HTR-8/SVneo (cell line): ENCODE measurements around the gene ZGPAT.
A peak's percentile ranks its signal among the peaks of the same experiment; 100 is the strongest.
"Not testable (repeated sequence)": the region's sequence is repeated elsewhere in the genome, so short reads cannot be mapped to it uniquely, and the experiment has no call there.

Experiments used
- DNase-seq: peaks from one replicate; pipeline ENCODE4 v3.0.0; 2011; ENCODE audit warnings: low spot score, mixed read lengths; ENCODE audit not compliant: insufficient read length
- FAIRE-seq: peaks from 2 replicates; lab custom pipeline; 2011; peaks lifted over from hg19 to GRCh38; lab: Jason Lieb, UNC

ZGPAT gene, protein sequence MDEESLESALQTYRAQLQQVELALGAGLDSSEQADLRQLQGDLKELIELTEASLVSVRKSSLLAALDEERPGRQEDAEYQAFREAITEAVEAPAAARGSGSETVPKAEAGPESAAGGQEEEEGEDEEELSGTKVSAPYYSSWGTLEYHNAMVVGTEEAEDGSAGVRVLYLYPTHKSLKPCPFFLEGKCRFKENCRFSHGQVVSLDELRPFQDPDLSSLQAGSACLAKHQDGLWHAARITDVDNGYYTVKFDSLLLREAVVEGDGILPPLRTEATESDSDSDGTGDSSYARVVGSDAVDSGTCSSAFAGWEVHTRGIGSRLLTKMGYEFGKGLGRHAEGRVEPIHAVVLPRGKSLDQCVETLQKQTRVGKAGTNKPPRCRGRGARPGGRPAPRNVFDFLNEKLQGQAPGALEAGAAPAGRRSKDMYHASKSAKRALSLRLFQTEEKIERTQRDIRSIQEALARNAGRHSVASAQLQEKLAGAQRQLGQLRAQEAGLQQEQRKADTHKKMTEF

DNA sequence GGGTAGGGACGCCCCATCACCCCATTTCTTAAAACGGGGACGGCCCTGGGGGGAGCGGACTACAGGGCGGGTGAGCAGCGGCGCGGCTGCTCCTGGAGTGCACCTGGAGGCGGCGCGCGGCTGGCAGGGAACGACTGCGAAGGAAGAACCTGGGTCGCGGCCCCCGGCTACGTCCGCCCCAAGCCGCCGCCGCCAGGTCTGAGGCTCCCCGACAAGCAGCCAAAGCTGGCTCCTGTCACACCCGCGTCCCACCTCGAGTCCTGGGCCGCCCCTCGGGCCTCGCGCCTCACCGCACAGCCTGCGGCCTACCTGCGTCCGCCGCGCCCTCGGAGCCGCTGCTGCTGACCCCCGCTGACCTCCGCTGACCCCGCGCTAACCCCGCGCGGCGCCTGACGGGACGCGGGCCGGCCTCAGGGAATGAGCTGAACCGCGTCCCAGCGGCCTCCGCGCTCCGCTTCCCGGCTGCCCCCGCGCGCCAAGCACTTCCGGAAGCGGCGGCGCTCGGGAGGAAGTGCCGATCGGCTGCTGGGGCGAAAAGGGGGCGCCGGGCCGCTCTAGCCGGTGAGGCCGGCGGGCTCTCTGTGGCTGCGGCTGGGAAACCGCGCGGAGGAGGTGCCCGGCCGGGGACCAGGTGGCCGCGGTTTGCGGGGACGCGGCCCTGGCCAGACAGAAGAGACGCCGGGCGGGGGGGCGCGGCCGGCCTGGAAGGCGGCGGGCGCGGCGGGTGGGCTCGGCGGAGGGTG lies at the start of gene ZGPAT, which contains the start of gene ARFRP1:
Gene ZGPAT (plus strand): TSS at position 482 of the 743 bp plus-strand sequence. CDS start 542 bp downstream, outside the sequence.
Gene ARFRP1 (minus strand): TSS at position 419 of the 743 bp plus-strand sequence. CDS start 885 bp downstream, outside the sequence.
- DNase-seq = peak; percentile 97

DNA sequence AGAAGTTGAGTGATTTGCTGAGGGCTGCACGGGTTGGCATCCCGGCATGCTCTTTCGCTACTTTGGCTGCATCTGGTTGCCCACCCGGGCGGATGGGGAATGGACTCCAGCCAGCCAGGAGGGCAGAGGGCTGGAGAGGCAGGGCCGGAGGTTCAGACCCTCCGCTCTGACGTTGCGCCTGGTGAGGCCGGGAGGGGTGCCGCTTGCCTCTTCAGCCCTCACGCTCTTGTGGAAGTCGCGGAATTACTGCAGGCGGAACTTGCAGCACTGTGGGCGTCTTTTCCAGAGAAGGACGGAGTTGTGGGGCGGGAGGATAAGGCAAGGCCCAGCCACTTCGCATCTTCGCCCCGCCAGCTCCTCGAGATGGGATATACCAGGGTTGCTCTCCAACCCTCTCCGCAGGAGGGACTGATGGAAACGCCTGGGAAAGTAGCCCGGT lies 49.1 kb upstream of the ZGPAT start:
- DNase-seq (no peak), FAIRE-seq (peak; percentile 9)

More for the DNA sequence above, at the start of gene ZGPAT, which contains the start of gene ARFRP1:
- FAIRE-seq = peak; percentile 97

GRCh38 chr20:63659370-63659769 lies 48.5 kb upstream of the ZGPAT start:
- DNase-seq (no peak), FAIRE-seq (peak; percentile 80)

DNA sequence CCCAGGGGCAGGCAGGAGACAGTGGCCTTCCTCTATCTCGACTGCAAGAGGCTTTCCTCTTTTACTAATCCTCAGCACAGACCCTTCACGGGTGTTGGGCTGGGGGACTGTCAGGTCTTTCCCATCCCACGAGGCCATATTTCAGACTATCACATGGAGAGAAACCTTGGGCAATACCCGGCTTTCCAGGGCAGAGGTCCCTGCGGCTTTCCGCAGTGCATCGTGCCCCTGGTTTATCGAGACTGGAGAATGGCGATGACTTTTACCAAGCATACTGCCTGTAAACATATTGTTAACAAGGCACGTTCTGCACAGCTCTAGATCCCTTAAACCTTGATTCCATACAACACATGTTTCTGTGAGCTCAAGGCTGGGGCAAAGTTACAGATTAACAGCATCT lies 47.7 kb upstream of the ZGPAT start:
- FAIRE-seq, DNase-seq: not testable (repeated sequence)

GRCh38 chr20:63660622-63661021 lies 47.2 kb upstream of the ZGPAT start:
- FAIRE-seq (no peak), DNase-seq (no peak)

GRCh38 chr20:63661108-63661507 lies 46.7 kb upstream of the ZGPAT start:
- DNase-seq = no peak

DNA sequence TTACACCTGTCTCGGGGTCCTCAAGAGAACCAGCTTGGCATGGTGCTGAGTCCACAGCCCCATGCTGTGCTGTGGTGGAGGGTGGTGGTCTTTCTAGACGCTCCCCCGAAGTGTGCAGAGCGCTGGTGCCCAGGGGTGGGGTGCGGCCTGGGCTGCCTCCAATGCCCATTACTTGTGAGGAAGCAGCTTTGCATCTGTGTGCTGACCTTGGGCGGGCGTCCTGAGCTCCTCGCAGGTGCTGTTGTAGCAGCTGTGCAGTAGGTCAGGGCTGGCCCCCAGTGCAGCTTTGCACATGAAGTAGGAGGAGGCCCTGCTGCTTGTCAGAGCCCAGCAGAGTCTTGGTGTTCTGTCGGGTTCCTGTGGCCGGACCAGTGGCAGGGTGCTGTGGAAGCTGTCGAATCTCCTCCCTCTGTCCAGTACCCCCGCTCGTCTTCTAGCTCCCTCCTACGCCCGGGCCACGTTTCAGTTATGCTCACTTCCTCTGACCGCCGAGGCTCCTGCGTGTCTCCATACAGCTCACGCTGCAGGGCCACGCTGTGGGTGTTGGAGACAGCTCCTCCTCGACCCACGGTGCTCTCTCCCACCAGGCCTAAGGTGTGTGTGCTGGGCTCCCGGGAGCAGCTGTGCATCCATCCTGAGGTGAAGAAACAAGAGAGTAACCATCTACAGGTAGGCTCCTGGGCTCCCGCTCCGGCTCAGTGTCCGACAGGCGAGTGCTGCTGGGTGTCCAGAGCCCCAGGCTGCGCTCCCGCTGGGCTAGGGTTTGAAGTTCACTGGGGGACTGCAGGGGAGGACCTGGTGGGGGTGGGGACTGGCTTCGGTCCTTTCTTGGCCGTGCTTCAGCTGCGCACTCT lies 45.7 kb upstream of the ZGPAT start:
- FAIRE-seq (no peak), DNase-seq (no peak)

More at GRCh38 chr20:63661108-63661507, 46.7 kb upstream of the ZGPAT start:
- no peak for FAIRE-seq

DNA sequence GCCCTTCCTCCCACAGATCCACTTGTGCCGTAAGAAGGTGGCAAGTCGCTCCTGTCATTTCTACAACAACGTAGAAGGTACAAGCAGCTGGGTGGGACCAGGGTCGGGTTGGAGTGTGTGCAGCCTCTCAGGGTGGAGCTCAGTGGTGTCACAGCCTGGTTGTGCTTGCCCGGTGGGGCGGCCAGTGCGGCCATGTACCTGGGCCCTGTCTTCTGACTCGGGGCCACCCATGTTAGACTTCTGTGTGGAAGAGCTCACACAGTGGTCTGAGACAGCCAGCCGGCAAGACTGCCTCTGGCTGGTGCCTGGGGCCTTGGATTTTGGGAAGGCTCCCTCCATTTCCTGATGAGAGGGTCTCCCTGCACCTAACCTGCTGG lies 45.0 kb upstream of the ZGPAT start:
- DNase-seq = no peak
- no peak for FAIRE-seq

DNA sequence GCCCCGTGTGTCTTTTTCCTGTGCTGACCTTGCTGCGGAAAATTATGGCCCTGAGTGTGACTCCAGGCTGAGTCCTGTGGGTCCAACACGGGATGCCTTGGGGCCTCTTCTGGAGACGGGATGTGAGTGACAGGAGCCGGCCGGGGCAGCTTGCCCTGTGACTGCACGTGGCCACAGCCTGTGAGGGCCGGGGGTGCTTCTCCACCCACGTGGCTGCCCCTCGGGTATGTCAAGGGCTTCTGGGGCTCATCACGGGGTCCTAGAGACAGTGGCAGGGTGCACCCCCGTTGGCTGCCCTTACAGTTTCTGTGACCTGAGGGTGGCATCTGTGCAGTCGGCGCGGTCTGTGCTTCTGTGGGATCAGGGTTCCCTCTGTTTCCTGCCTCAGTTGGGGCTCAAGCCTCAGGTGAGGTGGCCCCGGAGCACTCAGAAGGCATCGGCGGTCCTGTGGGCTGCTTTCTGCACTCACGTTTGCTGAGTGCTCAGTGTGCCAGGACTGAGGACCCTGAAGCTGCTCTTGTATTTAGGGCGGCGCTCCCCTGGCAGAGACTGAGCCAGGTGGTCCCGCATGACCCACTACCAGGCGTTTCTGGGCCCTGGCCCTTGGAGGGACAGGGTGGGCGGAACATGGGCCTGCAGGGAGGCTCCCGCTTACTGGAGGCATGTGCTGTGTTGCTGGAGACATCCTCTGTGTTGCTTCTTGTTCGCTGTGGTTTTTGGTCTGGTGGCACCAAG lies 44.3 kb upstream of the ZGPAT start:
- FAIRE-seq = no peak
- DNase-seq = no peak

DNA sequence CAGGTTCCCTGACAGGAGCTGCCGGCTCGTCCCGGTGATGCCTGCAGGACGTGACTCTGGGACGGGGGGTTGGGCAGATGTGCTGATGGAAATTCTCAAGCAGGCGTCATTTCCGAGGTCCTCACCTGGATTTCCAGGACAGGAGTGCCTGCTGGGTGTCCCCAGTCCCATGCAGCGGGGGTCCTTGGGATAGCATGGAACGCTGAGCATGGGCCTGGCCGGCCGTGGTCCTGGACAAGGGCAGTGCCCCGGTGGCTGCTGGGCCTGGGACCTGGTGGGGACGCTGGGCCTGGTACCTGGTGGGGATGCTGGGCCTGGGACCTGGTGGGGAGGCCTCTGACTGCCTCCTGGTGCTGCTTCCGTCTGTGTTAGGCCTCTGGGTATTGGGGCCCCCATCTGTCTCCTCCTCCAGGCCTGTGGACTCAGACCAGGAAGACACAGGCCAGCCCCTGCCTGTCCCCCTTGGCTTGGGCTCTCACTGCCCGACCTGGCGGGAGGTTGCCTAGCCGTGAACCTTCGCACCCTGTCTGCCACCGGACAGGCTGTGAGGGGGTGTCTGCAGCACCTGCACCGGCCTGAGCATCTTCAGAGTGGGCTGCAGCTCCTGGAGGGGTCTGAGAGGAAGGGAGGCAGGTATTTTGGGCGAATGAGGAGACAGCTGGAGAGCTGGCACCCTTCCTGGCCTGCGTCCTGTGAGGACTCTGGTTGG lies 43.5 kb upstream of the ZGPAT start:
- FAIRE-seq (no peak), DNase-seq (no peak)

- FAIRE-seq (peak; percentile 44), DNase-seq (no peak)
Observed at GRCh38 chr20:63664861-63665594, 42.8 kb upstream of the ZGPAT start.

DNA sequence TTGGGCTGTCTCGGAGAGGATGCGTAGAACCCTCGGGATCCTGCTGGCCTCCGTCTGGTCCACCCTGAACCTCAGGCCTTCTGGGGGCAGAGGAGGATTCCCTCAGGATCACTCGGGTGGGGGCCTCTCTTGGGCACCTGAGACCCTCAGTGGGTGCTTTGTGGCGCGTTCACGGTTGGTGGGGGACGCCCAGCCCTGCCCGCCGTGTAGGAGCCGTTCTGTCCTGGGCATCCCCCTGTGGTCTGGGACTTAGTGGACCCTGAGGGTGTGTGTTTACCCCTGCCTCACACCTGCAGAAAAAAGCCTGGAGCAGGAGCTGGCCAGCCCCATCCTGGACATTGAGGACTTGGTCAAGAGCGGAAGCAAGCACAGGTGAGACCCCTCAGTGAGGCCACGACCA lies 42.1 kb upstream of the ZGPAT start:
- DNase-seq (no peak), FAIRE-seq (no peak)

DNA sequence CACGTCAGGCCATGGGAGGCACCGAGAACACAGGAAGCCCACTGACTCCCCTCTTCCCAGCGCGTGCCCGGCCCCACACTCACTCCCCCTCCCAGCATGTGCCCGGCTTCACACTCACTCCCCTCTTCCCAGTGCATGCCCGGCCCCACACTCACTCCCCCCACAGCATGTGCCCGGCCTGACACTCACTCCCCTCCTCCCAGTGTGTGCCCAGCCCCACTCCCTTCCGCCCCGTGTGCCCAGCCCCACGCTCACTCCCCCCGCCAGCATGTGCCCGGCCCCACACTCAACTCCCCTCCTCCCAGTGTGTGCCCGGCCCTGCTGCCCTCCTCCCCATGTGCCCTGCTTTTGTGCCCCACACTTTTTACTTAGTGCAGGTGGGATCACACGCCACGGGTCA lies 40.0 kb upstream of the ZGPAT start:
- FAIRE-seq (no peak), DNase-seq (no peak)

- FAIRE-seq = no peak
- no peak for DNase-seq
Observed at GRCh38 chr20:63668351-63668750, 39.5 kb upstream of the ZGPAT start.

- not testable (repeated sequence) for DNase-seq, FAIRE-seq
Observed at GRCh38 chr20:63671695-63672094, 36.1 kb upstream of the ZGPAT start.

- peak; percentile 59 for FAIRE-seq
- DNase-seq = no peak
Observed at GRCh38 chr20:63672666-63673065, 35.2 kb upstream of the ZGPAT start.

GRCh38 chr20:63673951-63674350 lies 33.9 kb upstream of the ZGPAT start:
- peak; percentile 78 for FAIRE-seq
- DNase-seq = no peak
